ENCODE data around the gene KIF3C. TPM values are rescaled to one million over a fixed set of nuclear protein-coding genes. Genes with fewer than 3 reads are reported as not detected.

The KIF3C gene
- total and polyA plus RNA-seq, 2 donors (not counting 1 experiment from before 2014, with no cell fraction given): 9.7 to 13.0 TPM

DNA sequence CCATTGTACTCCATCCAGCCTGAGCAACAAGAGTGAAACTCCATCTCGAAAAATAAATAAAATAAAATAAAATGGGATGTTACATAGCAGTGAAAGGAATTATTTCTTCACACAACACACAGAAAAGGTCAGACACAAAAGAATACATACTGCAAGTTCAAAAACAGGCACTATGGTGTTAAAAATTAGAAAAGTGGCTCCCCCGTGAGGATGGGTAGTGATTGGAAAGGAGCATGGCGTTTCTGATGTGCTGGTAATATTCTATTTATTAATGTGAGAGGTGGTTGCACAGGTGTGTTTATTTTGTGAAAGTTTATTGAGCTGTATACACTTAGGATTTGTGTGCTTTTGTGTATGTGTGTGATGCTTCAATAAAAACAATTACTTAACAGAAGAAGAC lies 28.6 kb upstream of the KIF3C start:
- Histone ChIP-seq H3K9me3 (ENCODE audit: control insufficient read depth, insufficient read depth, low read depth, low read length) (no peaks in the 10 kb centered on the region), H3K36me3 (ENCODE audit: control insufficient read depth, insufficient read depth, low read length) (no peaks in the 10 kb centered on the region), H3K4me2 (ENCODE audit: extremely low read depth, insufficient read depth, low read length) (no peak overlapping the region), H3K9ac (ENCODE audit: insufficient read depth, low read length) (no peak overlapping the region), H3K27ac (ENCODE audit: insufficient read depth, low read length) (no peak overlapping the region), H4K20me1 (ENCODE audit: control insufficient read depth, extremely low read depth, insufficient read depth, low read length) (no peaks in the 10 kb centered on the region), H3K27me3 (ENCODE audit: control insufficient read depth, insufficient read depth, low read length) (no peaks in the 10 kb centered on the region), H3K4me3 (replicated peaks in 1 of 4; ENCODE audit: control extremely low read depth in 1 of 4, insufficient read depth in 1 of 4, low read depth in 3 of 4, low read length in 4 of 4) (no peak overlapping the region), H2AFZ (ENCODE audit: low read length) (no peak overlapping the region), H3K4me1 (ENCODE audit: control insufficient read depth, extremely low read depth, insufficient read depth, low read length) (peaks cover 15% of the 10 kb centered on the region), H3K79me2 (ENCODE audit: control insufficient read depth, insufficient read depth, low read length) (no peaks in the 10 kb centered on the region)
- DNase-seq (ENCODE audit: low read depth in 2 of 2): no peak
- TF ChIP-seq EZH2 (IDR thresholded peaks at IDR 0.05; ENCODE audit: low read length, missing control alignments): no peak
- TF ChIP-seq, protein P1, sequence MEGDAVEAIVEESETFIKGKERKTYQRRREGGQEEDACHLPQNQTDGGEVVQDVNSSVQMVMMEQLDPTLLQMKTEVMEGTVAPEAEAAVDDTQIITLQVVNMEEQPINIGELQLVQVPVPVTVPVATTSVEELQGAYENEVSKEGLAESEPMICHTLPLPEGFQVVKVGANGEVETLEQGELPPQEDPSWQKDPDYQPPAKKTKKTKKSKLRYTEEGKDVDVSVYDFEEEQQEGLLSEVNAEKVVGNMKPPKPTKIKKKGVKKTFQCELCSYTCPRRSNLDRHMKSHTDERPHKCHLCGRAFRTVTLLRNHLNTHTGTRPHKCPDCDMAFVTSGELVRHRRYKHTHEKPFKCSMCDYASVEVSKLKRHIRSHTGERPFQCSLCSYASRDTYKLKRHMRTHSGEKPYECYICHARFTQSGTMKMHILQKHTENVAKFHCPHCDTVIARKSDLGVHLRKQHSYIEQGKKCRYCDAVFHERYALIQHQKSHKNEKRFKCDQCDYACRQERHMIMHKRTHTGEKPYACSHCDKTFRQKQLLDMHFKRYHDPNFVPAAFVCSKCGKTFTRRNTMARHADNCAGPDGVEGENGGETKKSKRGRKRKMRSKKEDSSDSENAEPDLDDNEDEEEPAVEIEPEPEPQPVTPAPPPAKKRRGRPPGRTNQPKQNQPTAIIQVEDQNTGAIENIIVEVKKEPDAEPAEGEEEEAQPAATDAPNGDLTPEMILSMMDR (conservative IDR thresholded peaks at IDR 0.05 in 1 of 2, IDR thresholded peaks at IDR 0.05 in 1 of 2; ENCODE audit: low read depth in 1 of 2, low read length in 2 of 2): no peak

DNA sequence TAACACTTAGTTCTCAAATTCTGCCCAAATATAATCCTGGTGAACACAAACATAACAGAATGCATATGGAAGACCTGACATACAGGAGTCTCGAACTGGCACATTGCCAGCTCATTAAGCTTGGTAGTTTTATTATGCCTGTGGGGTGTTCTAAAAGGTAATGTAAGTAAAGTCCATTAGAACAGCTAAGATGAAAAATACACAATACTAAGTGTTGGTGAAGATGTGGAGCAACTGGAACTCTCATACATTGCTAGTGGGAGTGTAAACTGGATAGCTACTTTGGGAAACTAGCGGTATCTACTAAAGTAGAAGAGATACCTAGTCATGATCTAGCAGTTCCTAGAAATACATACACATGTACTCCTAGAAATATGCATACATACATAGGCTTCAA lies 27.3 kb upstream of the KIF3C start:
- Histone ChIP-seq H3K36me3 (ENCODE audit: control insufficient read depth, insufficient read depth, low read length) (no peaks in the 10 kb centered on the region), H3K27ac (ENCODE audit: insufficient read depth, low read length) (no peak overlapping the region), H3K4me1 (ENCODE audit: control insufficient read depth, extremely low read depth, insufficient read depth, low read length) (peaks cover 15% of the 10 kb centered on the region), H3K9ac (ENCODE audit: insufficient read depth, low read length) (no peak overlapping the region), H3K79me2 (ENCODE audit: control insufficient read depth, insufficient read depth, low read length) (no peaks in the 10 kb centered on the region), H3K9me3 (ENCODE audit: control insufficient read depth, insufficient read depth, low read depth, low read length) (no peaks in the 10 kb centered on the region), H3K4me2 (ENCODE audit: extremely low read depth, insufficient read depth, low read length) (peak overlapping the region; percentile 32), H2AFZ (ENCODE audit: low read length) (no peak overlapping the region), H3K4me3 (replicated peaks in 1 of 4; ENCODE audit: control extremely low read depth in 1 of 4, insufficient read depth in 1 of 4, low read depth in 3 of 4, low read length in 4 of 4) (no peak overlapping the region), H4K20me1 (ENCODE audit: control insufficient read depth, extremely low read depth, insufficient read depth, low read length) (no peaks in the 10 kb centered on the region), H3K27me3 (ENCODE audit: control insufficient read depth, insufficient read depth, low read length) (no peaks in the 10 kb centered on the region)
- DNase-seq (ENCODE audit: low read depth in 2 of 2): no peak
- TF ChIP-seq EZH2 (IDR thresholded peaks at IDR 0.05; ENCODE audit: low read length, missing control alignments): no peak

DNA sequence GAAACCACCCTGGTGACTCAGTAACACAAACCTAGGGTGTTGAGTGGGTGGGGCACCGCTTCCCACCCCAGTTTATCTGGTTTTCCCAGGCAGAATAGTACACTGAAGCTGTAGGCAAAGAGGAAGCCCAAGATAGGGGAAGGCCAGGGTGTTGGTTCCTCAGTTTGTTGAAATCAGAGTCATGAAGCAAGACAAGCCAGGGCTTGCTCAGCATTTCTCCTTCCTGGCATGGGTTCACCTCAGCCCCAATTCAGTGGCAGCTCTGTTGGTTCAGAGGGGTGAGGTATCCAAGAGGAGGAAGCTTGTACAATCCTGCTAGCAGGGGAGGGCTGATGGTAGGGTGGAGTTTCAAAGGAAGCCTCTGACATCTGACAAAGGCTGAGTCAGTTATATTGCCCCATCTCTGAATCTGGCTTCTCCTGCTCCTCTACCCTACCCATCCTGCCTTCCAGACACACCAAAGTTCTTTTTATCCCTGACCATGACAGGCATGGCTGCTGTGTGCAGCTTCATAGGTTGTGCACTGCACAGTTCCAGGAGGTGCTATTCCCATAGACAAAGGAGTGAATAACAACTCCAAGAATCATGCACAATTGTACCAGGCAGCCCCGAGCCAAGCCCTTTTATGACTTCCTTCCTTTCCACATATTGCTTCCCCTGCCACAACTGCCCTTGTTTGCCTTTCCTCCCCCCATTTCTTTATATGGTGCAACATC lies 26.7 kb upstream of the KIF3C start:
- H3K9ac ChIP-seq (ENCODE audit: insufficient read depth, low read length): no peak overlapping the region
- peak overlapping the region; percentile 57 for H3K27ac ChIP-seq (ENCODE audit: insufficient read depth, low read length)
- peaks cover 15% of the 10 kb centered on the region for H3K4me1 ChIP-seq (ENCODE audit: control insufficient read depth, extremely low read depth, insufficient read depth, low read length)
- DNase-seq (ENCODE audit: low read depth in 2 of 2): peak; percentile 49 to 90
- H3K36me3 ChIP-seq (ENCODE audit: control insufficient read depth, insufficient read depth, low read length): no peaks in the 10 kb centered on the region
- no peaks in the 10 kb centered on the region for H3K27me3 ChIP-seq (ENCODE audit: control insufficient read depth, insufficient read depth, low read length)
- H3K9me3 ChIP-seq (ENCODE audit: control insufficient read depth, insufficient read depth, low read depth, low read length): no peaks in the 10 kb centered on the region
- H3K79me2 ChIP-seq (ENCODE audit: control insufficient read depth, insufficient read depth, low read length): no peaks in the 10 kb centered on the region
- no peaks in the 10 kb centered on the region for H4K20me1 ChIP-seq (ENCODE audit: control insufficient read depth, extremely low read depth, insufficient read depth, low read length)
- peak overlapping the region; percentile 32 for H3K4me2 ChIP-seq (ENCODE audit: extremely low read depth, insufficient read depth, low read length)
- H3K4me3 ChIP-seq (replicated peaks in 1 of 4; ENCODE audit: control extremely low read depth in 1 of 4, insufficient read depth in 1 of 4, low read depth in 3 of 4, low read length in 4 of 4): no peak overlapping the region
- no peak for TF ChIP-seq EZH2 (IDR thresholded peaks at IDR 0.05; ENCODE audit: low read length, missing control alignments)
- TF ChIP-seq, protein P1 (conservative IDR thresholded peaks at IDR 0.05 in 1 of 2, IDR thresholded peaks at IDR 0.05 in 1 of 2; ENCODE audit: low read depth in 1 of 2, low read length in 2 of 2): no peak
- H2AFZ ChIP-seq (ENCODE audit: low read length): peak overlapping the region; percentile 84

All from fibroblast of lung (primary cell).